Measurements from ENCODE around the gene ARL8B.

GRCh38 chr3:5143464-5143863 is 21.4 kb downstream of the ARL8B start:
- TF ChIP-seq EP300 (IDR thresholded peaks at IDR 0.05), result no peak
- no peak for TF ChIP-seq POLR2A (IDR thresholded peaks at IDR 0.05)
- TF ChIP-seq CTCF (IDR thresholded peaks at IDR 0.05), result no peak
- TF ChIP-seq POLR2AphosphoS5 (IDR thresholded peaks at IDR 0.05), result no peak
